GM18907 (cell line): ENCODE data around the gene CELF6.
"Not testable (repeated sequence)": the region's sequence is repeated elsewhere in the genome, so short reads cannot be mapped to it uniquely, and the experiment has no call there.

ENCODE experiments used
- ATAC-seq: cut with Tn5 transposase; IDR thresholded peaks from one replicate; pipeline ENCODE4 v1.9.1; 2021; ENCODE audit warnings: mild to moderate bottlenecking, moderate library complexity; ENCODE audit not compliant: unreplicated experiment

CELF6 gene

DNA sequence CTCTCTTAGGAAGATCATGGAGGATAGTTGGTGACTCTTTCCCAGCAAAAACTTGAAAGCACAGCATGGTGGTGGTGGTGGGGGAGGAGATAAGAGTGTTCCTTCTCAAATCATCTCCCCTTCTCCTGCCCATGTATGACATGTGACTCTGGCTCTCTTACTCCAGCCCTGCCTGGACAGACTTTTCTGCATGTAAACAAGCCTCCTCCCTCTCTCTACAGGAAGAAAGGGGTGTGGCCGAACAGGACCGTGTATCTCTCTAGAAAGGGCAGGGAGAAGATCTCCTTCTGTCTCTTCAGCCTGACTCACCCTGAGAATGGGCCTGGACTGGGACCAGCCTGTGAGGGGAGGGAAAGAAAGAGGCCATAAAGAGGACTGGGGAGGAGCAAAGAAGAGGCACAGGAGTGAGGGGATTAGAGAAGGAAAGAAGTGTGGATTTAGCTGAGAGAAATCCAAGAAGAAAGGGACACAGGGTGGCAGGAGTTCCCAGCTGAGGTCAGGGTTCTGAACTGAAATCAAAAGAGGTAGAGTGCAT, 1.5 kb downstream of the CELF6 start:
- no peak for ATAC-seq

DNA sequence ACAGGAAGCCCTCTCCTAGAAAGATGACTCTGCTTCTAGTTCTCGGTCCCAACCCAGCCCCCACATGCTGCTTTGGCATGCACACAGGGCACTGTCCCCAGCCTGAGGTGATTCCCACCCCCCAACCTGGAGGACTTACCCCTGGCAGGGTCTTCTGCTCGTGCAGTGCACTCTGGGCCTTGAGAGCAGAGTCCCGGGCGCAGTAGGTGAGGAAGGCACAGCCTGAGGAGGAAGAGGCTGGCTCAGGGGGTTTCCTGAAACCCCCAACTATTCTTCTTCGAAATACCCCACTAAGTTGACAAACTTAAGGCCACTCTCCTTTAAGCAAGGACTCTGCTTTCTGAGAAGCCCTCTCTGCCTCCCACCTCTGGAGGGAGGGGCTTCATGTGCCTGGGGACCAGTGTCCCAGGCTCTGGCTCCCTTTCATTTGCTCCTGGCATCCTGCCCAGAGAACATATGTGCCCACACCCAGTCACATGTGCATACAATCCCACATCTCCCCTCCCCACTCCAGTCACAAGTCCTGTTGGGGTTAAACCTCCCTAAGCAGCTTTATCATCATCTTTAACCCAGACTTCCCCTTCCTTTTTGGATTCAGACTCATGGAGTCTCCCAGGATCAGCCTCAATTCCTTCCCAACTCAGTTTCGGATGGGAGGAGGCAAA, 4.1 kb downstream of the CELF6 start:
- ATAC-seq = no peak

DNA sequence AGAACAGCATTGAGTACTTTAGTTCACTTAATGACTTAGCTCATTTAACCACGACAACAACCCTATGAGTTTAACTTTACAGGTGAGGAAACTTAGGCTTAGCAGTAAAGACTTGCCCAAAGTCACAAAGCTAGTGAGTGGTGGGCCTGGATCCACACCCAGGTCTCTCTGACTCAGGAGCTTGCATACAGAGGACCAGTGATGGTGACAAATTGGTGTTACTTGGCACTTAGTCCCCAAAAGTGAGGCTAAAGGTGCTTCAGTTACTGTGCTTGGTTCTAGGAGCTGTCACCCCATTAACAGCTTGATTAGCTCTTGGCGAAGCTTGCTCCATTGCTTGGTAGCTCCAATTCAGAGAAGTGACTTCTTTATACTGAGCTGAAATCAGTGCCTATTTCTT, 6.1 kb downstream of the CELF6 start:
- ATAC-seq = no peak

DNA sequence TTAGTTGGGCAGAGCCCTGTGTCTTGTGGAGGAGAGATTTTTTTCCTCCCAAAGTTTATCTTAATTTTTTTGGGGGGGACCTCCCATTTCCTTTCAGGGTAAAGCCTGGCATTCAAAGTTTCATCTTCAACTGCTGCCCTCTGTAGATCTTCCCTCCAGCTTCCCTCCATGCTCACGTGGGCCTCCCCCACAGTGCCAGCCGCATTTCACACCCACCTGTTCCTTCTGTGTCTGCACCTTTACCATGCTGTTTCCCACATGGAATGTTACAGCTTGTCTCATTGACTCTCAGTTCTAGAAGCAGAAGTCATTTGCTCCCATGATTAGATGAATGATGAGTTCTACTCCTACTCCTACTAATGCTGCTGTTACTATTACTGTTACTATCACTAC, 6.5 kb downstream of the CELF6 start:
- ATAC-seq = no peak

DNA sequence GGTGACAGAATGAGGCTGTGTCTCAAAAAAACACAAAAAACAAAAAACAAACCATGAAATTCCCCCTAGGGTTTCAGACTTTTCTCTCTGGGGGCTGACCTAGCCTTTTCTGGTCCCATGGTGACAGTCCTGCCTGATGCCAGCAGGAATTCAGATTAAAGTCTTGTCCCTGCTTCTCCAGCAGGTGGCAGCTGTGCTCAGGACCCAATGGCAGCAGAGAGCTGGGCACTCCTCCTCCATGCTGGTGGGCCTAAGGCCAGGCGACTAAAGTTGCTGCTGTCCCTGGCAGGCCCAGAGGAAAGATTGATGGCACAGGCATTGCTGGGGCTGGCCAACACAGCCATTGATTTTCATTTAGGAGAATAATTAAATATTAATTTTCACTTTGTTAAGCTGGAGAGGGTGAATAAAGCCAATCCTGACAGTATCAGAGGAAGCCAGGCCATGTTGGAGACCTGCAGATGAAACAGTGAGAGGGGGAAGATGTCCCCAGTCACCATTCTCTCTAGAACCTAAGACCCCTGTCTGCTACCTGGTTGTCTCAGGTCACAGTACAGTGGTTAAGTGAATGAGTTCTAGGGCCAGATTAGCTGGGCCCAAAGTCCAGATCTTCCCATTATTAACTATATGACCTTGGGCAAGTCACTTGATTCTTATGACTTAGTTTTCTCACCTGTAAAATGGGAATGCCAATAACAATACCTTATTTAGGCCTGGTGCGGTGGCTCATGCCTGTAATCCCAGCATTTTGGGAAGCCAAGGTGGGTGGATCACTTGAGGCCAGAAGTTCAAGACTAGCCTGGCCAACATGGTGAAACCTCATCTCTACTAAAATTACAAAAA, 7.1 kb downstream of the CELF6 start:
- ATAC-seq = no peak

DNA sequence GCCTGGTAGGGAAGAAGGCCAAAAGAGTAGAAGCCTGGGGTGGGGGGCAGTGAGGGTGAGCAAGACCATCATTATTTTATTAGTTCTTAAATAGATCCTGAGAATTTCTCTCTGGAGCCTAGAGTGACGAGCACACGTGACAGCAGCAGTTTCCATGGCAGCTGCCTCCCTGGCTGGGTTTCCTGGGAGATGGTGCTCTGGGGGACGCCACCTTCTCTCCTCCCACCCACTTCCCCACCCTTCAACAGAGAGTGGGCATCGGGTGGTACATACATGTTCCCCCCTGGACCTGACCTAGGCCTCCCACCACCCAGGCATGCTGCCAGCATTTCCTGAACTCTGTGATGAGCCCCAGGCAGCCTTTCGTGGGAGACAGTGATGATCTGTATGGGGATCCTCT, 12.9 kb downstream of the CELF6 start:
- ATAC-seq = no peak

DNA sequence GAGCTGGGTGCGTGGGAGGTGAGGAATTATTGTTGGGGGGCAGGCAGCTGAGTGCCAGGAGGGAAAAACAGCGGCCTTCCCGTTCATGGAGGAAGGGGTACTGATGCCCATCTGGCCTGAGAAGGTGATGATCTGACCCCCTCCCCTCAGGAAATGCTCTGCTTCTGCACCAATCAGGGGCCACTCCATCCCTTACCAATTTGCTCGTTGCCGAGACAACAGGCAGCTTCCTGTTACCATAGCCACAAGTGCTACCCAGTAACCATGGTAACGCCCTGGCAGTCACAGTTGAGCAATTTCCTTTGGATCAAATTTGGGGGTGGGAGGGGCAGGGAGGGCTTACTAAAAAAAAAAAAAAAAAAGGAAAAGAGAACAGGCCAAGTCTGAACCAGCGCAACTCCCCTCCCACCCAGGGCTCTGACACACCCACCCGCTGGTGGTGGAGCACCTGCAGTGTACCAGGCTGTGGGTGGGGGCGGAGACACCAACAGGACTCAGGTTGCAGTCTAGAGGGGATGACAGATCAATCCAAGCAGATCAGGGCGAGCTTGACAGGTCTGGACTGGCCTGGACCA, 13.7 kb downstream of the CELF6 start:
- ATAC-seq = no peak

DNA sequence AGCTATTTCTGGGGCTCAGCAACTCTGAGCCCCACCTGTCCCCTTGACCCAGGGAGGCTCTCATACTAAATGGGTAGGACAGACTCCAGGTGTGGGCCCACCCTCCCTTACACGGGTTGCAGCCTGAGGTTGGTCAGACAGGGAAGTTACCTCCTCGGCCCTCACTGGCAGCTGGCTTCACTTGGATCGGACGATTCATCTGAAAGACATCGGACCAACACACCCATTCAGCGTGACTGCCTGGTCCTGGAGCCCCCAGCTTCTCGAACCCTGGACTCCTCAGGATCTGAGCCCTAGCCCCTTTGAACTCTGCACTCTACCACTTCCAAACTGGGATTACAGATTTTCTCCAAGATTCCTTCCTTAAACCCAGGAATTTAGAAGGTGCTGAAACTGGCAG, 15.4 kb downstream of the CELF6 start:
- no peak for ATAC-seq

DNA sequence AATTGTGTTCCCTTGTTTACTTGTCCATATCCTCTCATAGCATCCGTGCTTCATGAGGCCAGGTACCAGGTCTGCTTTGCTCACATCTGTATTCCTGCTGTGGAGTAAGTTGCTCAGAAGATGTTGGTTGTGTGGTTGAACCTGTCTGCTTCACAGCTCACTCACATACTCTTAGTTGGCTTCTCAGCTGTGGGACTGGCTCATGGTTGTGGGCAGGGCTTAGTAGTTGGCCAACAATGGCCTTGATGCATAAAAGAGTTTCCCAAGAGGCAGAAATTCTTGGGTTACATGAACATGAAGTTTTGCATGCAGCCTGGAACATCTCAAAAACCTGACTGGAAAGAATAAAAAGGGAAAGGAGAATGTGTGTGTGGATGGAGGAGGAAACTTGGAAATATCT, 17.0 kb downstream of the CELF6 start:
- ATAC-seq = no peak

DNA sequence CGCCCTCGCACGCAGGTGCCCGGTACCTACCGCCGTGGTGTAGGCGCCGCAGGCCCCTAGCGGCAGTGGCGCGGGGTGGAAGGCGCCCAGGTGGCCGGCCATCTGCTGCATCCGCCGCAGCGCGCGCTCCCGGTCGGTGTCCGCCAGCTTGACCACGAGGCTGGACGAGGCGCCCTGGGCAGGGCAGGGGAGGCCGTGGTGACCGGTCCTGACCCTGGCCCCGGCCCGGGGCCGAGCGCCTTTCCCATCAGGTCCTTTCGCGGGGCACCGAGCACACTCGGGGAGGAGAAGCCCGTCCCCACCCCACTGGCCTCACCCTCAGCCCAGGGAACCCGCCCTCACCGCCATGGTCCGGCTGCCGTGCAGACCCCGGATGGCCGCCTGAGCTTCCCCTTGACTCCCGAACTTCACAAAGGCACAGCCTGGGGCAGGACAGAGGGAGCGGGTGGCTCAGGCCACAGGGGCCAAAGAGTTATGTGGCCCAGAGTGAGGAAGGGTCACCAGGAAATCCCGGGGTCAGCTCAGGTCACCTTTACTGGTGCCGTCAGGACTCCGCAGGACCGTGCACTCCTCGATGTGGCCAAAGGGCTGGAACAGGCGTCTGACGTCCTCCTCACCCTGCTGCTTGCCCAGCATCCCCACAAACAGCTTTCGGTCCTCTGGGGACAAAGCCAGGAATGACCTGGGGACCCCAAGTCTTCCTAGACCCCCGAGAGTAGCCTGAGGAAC, 30.2 kb downstream of the CELF6 start:
- no peak for ATAC-seq

DNA sequence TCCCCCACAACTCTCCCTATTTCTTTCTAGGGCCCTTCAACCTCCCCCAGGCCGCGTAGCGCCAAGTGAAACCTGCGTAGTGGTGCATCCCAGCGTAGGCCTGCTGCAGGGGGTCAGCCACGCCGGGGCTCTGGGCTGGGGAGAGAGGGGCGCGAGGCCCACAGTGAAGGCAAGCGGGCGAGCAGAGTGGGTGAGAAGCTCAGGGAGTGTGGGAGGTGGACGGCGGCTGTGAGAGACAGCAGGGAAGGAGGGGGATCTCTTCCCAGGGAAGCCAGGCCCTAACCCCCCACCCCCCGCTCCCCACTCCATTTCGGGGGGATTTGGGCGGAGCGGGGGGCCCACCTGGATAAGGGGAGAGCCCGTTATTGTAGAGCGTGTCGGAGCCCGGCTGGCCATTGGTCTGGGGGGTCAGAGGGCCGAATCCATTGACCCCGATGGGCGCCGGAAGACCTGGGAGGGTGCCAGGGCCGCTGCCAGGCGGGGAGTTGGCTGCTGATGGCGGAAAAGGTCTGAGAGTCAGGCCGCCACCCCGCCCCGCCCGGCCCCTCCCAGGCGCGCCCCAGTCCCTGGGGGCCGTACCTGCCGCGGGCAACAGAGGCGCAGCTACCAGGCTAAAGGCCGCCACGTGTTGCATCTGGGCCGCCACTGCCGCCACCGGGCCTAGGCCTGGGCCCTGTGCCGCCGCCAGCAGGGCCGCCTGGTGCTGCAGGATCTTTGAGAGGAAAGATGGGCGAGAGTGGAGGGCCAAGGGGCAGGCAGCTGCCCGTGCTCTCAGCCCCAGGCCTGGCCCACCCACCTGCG, 31.0 kb downstream of the CELF6 start:
- no peak for ATAC-seq

DNA sequence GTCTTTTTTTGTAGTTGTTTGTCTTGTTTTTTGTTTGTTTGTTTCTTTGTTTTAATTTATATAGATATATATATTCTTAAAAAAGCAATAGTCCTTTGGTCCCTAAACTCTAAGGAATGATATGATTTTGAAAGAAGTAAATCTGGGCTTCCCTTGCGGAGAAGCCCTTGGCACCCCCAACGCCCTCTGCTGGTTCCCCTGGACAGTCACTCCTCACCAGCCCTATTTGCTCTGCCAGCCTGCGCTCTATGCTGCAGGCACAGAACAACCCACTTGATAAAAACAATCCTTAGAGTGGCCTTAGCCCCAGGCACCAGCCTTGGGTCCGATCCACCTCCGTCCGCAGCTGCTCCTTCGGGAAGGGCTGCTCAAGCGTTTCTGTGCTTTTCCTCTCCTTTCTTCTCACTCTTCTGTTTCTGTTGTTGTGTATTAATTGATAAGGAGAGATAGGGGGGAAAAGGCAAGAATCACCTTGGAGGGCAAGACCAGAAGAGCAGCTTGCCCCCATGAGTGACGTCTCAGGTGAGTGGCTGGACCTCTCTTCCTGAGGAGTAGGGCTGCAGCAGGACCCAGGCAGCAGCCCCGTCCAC, 33.9 kb downstream of the CELF6 start:
- ATAC-seq = no peak

DNA sequence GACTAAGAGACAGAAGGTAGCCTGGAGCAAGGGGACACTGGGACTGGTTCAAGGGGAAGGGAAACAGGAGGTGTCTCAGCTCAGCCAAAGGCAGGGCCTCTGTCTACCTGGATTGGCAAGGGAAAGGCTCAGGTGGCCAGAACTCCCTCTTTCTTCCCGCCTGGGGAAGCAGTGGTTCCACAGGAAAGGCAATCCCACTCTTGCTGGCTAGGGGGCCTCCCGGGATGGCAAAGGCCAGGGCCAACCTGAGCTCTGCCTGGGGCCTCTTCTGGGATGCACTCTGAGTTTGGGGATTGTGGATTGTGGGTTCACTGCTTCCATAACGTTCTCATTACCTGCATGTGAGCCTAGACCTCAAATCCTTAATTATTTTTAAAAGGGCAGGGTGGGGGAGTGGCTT, 34.6 kb downstream of the CELF6 start:
- ATAC-seq = no peak

DNA sequence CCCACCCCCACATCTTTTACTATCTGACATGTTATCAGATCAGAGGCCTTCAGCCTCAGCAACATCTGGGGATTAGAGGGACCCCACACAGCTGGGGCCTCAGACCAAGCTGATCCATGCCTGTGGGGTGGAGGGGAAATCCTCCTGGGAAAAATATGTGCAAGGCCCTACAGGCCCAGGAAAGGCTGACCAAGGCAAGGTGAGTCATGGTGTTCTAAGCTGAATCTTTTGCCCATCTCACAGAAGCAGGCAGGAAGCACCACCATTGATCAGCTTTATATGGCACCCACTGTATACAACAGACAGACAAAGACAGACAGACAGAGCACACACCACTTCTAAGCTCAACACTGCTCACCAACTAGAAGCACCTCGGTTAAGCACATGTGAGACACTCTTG, 35.2 kb downstream of the CELF6 start:
- ATAC-seq = no peak

DNA sequence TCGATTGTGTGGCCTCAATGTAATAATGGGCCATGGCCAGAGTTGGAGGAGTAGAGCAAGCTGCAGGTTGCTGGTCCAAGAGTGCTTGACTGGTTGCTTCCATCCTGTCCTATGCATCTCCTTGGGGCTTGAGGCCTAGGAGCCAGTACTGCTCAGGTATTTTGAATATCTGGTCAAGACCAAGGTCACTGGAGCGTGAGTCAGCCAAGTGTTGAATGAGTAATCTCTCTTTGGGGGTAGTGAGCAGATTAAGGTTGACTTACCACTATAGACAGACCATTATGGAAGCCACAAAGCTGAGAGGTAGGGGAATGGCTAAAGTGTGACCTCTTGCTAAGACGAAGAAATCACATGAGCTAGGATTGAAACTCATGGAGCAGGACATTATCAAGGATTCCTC, 38.2 kb downstream of the CELF6 start:
- no peak for ATAC-seq

DNA sequence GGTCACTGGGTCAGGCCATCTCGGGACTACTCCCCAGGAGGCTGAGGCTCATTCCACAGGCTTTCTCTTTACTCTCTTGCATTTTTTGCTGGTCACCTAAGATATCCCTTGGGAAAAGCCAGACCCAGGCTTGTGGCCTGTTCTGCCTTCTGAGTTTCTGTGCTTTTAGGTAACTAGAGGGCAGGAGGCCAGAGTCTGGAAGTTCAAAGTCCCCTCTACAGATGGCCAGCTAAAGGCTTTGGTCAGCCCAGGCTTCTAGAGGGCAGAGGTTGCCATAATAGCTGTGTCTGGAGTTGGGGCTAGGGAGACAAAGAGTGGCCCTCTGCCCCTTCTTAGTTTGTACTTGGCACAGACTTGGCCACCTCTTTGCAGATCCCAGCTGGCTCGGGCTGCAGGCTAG, 39.2 kb downstream of the CELF6 start:
- ATAC-seq = no peak

DNA sequence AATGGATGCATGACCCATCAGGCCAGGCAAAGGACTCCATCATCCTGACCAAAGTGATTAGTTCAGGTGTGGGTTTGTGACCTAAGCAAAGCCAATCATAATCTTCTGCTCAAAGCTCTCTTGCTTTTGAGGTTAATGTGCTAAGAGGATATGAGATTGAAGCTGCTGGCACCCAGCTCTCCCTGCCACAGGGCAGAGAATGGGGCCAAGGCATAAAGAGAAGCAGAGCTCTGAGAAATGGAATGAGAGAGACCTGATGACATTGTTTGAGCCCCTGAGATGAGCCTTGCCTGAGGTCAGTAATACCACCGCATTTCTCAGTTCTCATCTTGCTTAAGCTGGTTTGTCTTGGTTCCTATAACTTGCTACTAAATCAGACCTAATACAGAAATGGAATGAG, 41.2 kb downstream of the CELF6 start:
- ATAC-seq = no peak

DNA sequence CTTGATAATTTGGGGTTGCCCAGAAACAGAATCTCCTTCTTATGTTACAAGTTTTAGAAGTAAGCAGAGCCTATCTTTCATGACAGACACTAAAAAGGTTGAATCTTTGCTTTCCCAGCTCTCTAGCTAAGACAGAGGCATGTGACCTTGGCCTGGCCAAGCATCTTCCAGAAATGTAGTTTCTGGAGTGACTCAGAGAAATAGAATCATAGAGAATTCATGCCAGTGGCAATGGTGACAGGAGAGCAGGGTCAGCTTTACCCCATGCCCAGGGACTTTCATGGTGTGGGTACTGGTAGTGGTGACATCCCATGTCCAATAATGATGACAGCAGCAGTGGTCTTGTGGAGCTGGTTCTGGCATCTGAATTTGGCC, 43.6 kb downstream of the CELF6 start:
- ATAC-seq = no peak

DNA sequence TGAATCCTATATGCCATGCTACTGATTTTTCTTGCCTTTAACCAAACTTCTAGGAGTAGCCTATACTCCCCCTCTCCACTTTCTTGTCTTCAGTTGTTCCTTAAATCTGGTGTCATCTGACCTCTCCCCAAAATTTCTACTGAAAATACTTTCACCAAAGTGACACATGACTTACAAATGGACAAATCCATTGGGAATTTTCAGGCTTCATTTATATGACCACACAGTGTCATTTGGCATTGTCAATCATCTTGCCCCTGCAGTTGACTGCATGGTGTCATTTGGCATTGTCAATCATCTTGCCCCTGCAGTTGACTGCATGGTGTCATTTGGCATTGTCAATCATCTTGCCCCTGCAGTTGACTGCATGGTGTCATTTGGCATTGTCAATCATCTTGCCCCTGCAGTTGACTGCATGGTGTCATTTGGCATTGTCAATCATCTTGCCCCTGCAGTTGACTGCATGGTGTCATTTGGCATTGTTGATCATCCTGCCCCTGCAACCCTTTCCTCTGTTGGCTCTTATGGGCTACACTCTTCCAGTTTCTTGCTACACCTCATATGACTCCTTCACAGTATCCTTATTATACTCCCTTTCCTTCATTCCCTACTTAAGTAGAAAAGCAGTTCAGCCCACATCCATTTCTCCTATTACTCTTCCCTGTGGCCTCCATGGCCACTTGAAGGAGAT, 44.2 kb downstream of the CELF6 start:
- not testable (repeated sequence) for ATAC-seq

DNA sequence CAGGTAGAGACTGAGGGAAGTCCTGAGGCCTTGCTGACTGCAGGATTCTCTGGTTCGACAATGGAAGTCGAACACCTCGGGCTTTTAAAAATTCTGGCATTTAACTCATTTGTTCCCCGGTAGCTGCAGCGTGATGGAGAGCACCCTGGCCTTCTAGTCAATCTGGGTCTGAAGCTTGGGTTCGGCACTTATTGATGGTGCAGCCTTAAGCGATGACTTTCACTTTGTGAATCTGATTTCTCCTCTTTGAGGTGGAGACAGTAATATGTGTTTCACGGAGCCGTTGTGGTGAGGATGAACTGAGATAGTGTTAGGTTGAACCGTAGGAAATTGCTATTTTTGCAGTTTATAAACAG, 47.0 kb downstream of the CELF6 start:
- no peak for ATAC-seq
